Activated CD8-positive, alpha-beta memory T cell treated with anti-CD3 and anti-CD28 coated beads, Interleukin-2, amount 50 U/mL, for 4 hours (primary cell): ENCODE results near the gene SESN2.

Source experiments
- DNase-seq: peaks from one replicate; pipeline ENCODE4 v3.0.0-alpha.2; 2020

Gene SESN2

GRCh38 chr1:28259252-28259933, at the start of gene SESN2:
SESN2 (plus strand) TSS chr1:28259518; CDS start chr1:28259848, 330 bp downstream.
- peak; percentile 100 for DNase-seq

GRCh38 chr1:28209700-28210099, 49.6 kb upstream of the SESN2 start:
- no peak for DNase-seq

GRCh38 chr1:28213315-28213714, 46.0 kb upstream of the SESN2 start:
- DNase-seq: no peak

GRCh38 chr1:28229089-28229488, 30.2 kb upstream of the SESN2 start:
- DNase-seq: no peak

- DNase-seq: no peak
Observed at GRCh38 chr1:28229996-28230395, 29.3 kb upstream of the SESN2 start.

GRCh38 chr1:28232558-28233263, 26.6 kb upstream of the SESN2 start, which contains the start of gene DNAJC8:
DNAJC8 (minus strand) TSS chr1:28233029; CDS start chr1:28232998, 31 bp downstream.
- DNase-seq: peak; percentile 95

- no peak for DNase-seq
Observed at GRCh38 chr1:28233264-28233606, 26.1 kb upstream of the SESN2 start.

- DNase-seq: peak; percentile 91
Observed at GRCh38 chr1:28235755-28236655, 23.3 kb upstream of the SESN2 start, which contains the start of gene ATP5IF1. ATP5IF1 (plus strand) TSS chr1:28236124; CDS start chr1:28236184, 60 bp downstream.

- no peak for DNase-seq
Observed at GRCh38 chr1:28236656-28237322, 22.5 kb upstream of the SESN2 start.

GRCh38 chr1:28239004-28239403, 20.3 kb upstream of the SESN2 start:
- DNase-seq: no peak

GRCh38 chr1:28240024-28240423, 19.3 kb upstream of the SESN2 start:
- DNase-seq: no peak

- no peak for DNase-seq
Observed at GRCh38 chr1:28241638-28242241, 17.6 kb upstream of the SESN2 start.

- DNase-seq: no peak
Observed at GRCh38 chr1:28243685-28244311, 15.5 kb upstream of the SESN2 start.

- DNase-seq: no peak
Observed at GRCh38 chr1:28244549-28245251, 14.6 kb upstream of the SESN2 start.

GRCh38 chr1:28246427-28246832, 12.9 kb upstream of the SESN2 start:
- no peak for DNase-seq

GRCh38 chr1:28247612-28248272, 11.6 kb upstream of the SESN2 start:
- no peak for DNase-seq

- DNase-seq: peak; percentile 80
Observed at GRCh38 chr1:28248273-28249012, 10.9 kb upstream of the SESN2 start.

GRCh38 chr1:28249013-28249865, 10.1 kb upstream of the SESN2 start:
- DNase-seq: no peak

- DNase-seq: no peak
Observed at GRCh38 chr1:28249866-28250295, 9.4 kb upstream of the SESN2 start.
